GM19328 (cell line): ENCODE data around the gene PPME1.

ENCODE experiments used
- ATAC-seq: cut with Tn5 transposase; IDR thresholded peaks from one replicate; pipeline ENCODE4 v1.9.1; 2021; ENCODE audit warnings: mild to moderate bottlenecking, moderate library complexity; ENCODE audit not compliant: unreplicated experiment

Gene PPME1

GRCh38 chr11:74221816-74222215 lies 50.7 kb downstream of the PPME1 start:
- no peak for ATAC-seq

- no peak for ATAC-seq
These were observed 54.5 kb downstream of the PPME1 start for GRCh38 chr11:74225565-74225964.

- no peak for ATAC-seq
These were observed 55.8 kb downstream of the PPME1 start for GRCh38 chr11:74226907-74227306.

GRCh38 chr11:74232311-74232950 lies 61.3 kb downstream of the PPME1 start:
- ATAC-seq, result no peak

- no peak for ATAC-seq
These were observed 62.6 kb downstream of the PPME1 start for GRCh38 chr11:74233683-74234082.

- no peak for ATAC-seq
These were observed 64.0 kb downstream of the PPME1 start for GRCh38 chr11:74235121-74235520.

GRCh38 chr11:74237541-74237940 lies 66.5 kb downstream of the PPME1 start:
- no peak for ATAC-seq

GRCh38 chr11:74238243-74238642 lies 67.2 kb downstream of the PPME1 start:
- no peak for ATAC-seq

GRCh38 chr11:74248469-74248868 lies 77.4 kb downstream of the PPME1 start:
- no peak for ATAC-seq

- no peak for ATAC-seq
These were observed 78.4 kb downstream of the PPME1 start for GRCh38 chr11:74249496-74249895.

- ATAC-seq, result no peak
These were observed 82.3 kb downstream of the PPME1 start for GRCh38 chr11:74253361-74253760.

GRCh38 chr11:74255741-74256375 lies 84.8 kb downstream of the PPME1 start:
- no peak for ATAC-seq

GRCh38 chr11:74256378-74257133 lies 85.5 kb downstream of the PPME1 start:
- ATAC-seq, result no peak

GRCh38 chr11:74257959-74258553 lies 87.0 kb downstream of the PPME1 start:
- no peak for ATAC-seq

GRCh38 chr11:74262725-74263124 lies 91.6 kb downstream of the PPME1 start:
- ATAC-seq, result no peak

GRCh38 chr11:74265256-74265655 lies 94.2 kb downstream of the PPME1 start:
- no peak for ATAC-seq

GRCh38 chr11:74267014-74267413 lies 95.9 kb downstream of the PPME1 start:
- no peak for ATAC-seq

- no peak for ATAC-seq
These were observed 97.4 kb downstream of the PPME1 start for GRCh38 chr11:74268456-74268855.

- ATAC-seq, result no peak
These were observed 98.2 kb downstream of the PPME1 start for GRCh38 chr11:74269161-74269811.

GRCh38 chr11:74272276-74272675 lies 101.2 kb downstream of the PPME1 start:
- no peak for ATAC-seq

GRCh38 chr11:74276581-74276980 lies 105.5 kb downstream of the PPME1 start:
- no peak for ATAC-seq
